Measurements from ENCODE around the gene MRM3.

GRCh38 chr17:742147-742793 is 39.9 kb upstream of the MRM3 start:
- TF ChIP-seq CTCF (IDR thresholded peaks at IDR 0.05; ENCODE audit: low read depth, low read length, poor library complexity, severe bottlenecking) (no peak), EZH2phosphoT487 (IDR thresholded peaks at IDR 0.05; ENCODE audit: borderline replicate concordance, low read length) (no peak)

Data from DOHH2 (cell line).